GM04504 (cell line): ENCODE measurements around the gene ASIP.
"Not testable (repeated sequence)": the region's sequence is repeated elsewhere in the genome, so short reads cannot be mapped to it uniquely, and the experiment has no call there.

Source experiments
- DNase-seq: peaks from one replicate; pipeline ENCODE4 v3.0.0-alpha.2; 2012; ENCODE audit warnings: low read depth

Gene ASIP

DNA sequence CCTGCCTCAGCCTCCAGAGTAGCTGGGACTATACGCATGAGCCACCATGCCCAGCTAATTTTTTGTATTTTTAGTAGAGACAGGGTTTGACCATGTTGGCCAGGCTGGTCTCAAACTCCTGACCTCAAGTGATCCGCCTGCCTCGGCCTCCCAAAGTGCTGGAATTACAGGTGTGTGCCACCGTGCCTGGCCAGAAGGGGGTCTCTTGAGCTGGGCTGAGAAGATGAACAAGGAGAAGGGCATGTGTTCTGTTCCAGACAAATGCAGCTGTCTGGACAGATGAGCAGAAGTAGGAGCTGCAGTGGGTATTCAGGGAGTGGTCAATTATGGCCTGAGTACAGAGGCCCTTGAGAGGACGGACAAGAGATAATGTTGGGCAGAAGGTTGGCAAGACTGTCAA is 46.3 kb downstream of the ASIP start:
- DNase-seq, result not testable (repeated sequence)

GRCh38 chr20:34290471-34290870 is 49.2 kb downstream of the ASIP start:
- DNase-seq, result no peak

- DNase-seq, result no peak
Measured at GRCh38 chr20:34292496-34292895, 51.3 kb downstream of the ASIP start.

DNA sequence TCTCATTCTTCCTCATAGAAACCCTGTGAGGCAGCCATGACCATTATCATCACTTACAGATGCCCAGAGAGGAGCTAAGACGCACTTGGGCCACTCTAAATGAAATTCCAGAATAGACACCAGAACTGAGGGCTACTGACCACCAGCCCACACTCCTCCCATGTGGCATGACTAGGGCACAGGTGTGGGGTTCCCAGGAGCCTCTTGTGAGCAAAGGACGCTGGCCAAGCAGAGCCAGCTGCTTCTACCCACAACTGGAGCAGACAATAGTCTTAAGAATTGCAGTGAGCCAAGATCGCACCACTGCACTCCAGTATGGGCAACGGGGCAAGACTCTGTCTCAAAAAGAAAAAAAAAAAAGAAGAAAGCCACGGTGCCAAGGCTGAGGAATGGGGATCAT is 51.9 kb downstream of the ASIP start:
- no peak for DNase-seq

DNA sequence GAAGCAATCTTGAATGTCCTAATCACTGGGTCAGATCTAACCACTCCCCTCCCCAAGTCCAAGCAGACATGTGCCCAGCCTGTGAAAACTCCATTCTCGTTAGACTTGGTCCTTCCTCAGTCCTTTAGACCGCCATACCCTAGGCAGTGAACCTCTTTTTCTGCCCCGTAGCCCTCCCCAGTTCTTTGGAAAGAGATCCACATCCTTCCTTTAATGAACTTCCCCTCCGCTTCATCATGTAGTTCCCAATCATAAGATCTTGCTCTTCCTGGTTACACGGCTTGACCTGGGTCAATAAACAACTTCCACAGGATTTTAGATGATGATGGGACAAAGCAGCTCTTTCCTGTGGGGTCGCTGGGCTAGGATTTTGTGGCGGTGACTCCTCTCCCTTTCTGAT is 52.4 kb downstream of the ASIP start:
- no peak for DNase-seq

GRCh38 chr20:34294563-34294962 is 53.3 kb downstream of the ASIP start:
- DNase-seq, result no peak

GRCh38 chr20:34295284-34295683 is 54.1 kb downstream of the ASIP start:
- DNase-seq, result no peak

DNA sequence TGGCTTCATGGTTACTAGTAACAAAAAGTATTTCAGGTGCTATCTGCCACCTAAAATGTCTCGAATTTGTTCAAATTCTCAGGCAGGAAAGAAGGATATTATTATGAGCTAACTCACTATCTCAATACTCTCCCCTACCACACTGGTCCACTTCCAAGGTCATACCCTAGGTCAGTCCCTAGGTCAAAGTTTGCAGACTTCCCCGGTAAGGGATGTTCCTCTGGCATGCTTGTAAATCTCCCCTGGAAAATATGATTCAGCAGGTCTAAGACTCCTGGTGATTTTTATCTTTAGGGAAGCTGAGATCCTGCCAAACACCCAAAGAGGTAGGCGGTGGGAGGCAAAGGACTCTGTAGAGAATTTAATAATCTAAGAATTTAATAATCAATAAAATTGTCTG is 55.2 kb downstream of the ASIP start:
- no peak for DNase-seq

GRCh38 chr20:34298294-34298784 is 57.1 kb downstream of the ASIP start:
- DNase-seq, result not testable (repeated sequence)

DNA sequence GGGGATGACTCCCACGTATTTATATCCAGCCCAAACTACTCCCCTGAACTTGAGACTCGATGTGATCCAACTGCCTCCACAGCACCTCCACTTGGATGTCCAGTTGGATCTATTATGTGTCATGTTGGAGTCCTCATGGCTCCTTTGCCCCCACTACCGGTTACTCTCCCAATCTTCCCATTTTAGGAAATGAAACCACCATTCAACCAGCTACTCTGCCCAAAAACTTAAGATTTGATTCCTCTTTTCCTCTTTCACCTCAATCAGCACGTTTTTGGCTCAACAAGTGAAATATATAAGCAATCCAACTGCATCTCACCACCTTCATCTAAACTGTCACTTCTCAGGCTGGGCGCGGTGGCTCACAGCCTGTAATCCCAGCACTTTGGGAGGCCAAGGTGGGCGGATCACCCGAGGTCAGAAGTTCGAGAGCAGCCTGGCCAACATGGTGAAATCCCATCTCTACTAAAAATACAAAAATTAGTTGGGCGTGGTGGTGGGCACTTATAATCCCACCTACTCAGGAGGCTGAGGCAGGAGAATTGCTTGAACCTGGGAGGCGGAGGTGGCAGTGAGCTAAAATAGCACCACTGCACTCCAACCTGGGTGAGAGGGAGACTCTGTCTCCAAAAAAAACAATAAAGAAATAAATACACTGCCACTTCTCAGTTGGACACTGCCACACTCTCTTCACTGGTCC is 58.5 kb downstream of the ASIP start:
- DNase-seq, result no peak

DNA sequence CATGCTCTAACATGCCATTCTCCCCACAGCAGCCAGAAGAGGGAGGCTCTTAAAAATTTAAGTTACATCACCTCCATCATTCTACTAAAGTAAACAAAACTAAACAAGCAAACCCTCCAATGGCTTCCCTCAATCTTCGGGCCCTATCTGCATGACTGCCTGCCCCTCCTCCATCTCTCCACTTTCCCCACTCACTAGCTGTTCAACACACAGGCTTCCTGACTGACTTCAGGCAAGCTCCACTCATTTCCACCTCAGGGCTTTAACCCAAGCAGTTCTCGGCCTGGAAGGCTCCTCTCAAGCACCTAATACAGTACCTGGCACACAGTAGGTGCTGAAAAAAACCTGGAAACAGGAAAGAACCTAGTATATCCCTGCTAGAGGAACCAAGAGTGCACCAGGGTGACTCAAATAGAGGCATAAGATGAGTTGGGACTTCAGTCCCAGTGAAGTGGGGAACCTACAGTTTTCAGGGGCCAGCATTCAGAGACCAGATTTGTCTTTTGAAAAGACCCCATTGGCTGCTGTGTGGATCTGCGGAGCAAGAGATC is 59.1 kb downstream of the ASIP start:
- DNase-seq, result no peak

- DNase-seq, result no peak
Measured at GRCh38 chr20:34300809-34301586, 59.8 kb downstream of the ASIP start.

DNA sequence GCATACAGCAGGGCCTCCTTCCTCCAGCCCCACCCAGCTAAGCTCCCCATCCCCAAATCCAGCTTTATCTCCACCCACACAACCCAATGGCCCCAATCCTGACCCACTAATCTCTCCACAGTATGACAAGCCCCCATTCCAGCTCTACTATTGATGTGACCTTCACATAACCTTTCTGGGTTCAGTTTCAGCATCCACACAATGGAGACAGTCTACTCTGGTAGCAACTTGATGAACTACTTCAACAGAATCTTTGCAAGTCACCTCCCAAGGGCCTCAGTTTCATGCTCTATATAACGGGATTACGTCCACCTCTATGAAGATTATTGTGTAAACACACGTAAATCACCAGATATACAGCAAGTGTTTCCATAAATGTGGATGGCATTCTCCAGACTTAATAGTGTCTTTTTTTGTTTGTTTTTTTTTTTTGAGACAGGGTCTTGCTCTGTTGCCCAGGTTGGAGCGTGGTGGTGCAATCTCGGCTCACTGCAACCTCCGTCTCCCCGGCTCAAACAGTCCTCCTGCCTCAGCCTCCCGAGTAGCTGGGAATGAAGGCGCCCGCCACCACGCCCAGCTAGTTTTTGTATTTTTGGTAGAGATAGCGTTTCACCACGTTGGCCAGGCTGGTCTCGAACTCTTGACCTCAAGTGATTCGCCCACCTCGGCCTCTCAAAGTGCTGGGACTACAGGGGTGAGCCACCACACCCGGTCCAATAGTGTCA is 60.5 kb downstream of the ASIP start:
- no peak for DNase-seq

- DNase-seq, result peak; percentile 14
Measured at GRCh38 chr20:34302312-34302722, 61.1 kb downstream of the ASIP start.

DNA sequence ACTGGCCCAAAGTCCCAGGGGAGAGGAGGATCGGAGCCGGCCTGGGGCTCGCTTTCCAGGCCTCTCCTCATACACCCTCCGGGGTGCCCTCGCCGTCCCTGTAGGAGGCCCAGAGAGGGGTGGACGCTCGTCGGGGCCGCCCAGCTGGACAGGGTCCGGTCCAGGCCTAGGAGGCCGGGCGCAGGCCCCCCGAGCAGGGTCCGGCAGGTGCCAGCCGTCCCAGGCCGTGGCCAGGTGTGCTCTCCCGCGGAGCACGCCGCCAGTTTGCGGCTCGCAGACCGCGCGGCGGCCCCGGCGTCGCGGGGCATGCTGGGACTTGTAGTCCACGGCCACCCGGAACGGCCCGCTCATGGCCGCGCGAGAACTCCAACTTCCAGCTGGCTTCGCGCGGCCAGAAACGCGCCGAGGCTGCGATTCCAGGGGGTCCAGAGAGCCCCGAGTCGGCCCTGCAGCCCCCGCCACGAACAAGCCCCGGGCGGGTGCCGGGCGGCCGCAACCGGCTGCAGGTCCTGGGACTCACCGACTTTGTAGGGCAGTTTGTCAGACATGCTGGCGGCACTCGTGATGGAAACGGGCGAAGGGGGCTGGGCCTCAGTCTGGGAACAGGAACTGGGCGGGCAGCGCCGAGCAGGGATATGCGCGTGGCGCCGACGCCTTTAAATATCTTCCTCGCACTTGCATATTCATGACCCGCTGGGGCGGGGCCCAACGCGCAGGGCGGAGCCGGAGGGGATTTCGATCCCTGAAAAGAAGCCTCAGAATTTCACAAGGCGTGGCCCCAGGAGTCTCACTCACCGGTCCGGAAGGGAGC is 61.7 kb downstream of the ASIP start, which contains the start of gene AHCY:
Gene AHCY (minus strand): TSS at position 633 of the 811 bp plus-strand sequence. CDS start 85 bp downstream, at position 548.
- DNase-seq, result peak; percentile 90

- no peak for DNase-seq
Measured at GRCh38 chr20:34305333-34306230, 64.4 kb downstream of the ASIP start.

- no peak for DNase-seq
Measured at GRCh38 chr20:34309691-34310090, 68.5 kb downstream of the ASIP start.

GRCh38 chr20:34310481-34311117 is 69.4 kb downstream of the ASIP start:
- DNase-seq, result no peak

DNA sequence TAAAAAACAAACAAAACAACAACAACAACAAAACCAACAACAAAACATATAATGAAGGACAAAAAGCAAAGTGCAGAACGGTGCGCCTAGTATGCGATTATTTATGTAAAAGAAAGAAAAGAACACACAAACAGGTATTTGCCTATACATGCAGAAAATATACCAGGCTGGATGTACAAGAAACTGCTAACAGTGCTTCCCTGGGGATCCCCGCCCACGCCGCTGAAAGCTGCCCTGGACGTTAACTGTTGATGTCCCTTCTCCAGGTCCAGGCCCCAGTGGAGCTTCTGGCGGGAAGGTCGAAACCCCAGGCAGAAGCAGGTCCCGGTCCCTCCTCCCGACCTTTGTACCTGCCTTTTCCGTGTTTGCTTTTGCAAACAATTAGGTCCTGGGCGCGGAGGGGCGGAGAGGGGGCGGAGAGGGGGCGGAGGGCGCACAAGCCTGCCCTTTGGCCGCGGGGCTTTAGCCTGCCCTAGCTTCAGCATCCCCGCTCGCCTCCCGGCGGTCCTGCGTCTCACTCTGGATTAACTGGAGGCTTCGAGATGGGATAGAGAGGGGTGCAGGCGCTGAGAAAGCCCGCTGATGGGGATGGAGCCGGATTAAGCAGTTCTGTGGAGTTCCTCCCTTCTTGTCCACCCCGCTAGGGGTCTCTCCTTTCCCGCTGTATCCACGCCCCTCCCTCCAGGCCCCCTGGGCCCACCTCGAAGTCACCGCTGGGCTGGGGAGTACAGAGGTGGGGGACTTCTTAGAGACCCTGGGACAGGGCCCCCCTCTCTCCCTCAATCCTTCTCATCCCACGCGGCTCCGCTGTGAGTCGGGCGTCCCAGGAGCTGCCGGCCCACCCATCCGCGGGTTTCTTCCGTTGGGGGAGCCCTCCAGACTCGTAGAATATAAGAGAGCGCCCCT is 70.1 kb downstream of the ASIP start:
- DNase-seq, result no peak
